Measurements from ENCODE around the gene TBX5.

Gene TBX5

DNA sequence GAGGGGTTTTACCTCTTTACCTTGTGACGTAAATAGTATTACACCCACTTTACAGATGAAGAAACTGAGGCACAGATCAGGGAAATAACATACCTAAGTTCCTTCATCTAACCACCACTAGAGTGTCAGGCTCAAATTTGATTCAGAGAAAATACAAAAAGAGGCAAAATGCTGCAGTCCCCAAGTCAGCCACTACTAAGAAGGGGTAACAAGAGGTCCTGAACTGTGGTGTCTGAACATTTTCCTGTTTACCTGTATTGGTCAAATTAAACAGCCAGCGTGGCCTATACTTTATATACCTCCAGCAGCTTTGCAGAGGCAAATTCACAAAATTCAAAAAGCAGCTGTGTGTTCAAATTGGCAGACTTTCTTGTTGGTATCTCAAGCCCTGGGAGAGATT is 92.0 kb downstream of the TBX5 start:
- TF ChIP-seq, protein P1, sequence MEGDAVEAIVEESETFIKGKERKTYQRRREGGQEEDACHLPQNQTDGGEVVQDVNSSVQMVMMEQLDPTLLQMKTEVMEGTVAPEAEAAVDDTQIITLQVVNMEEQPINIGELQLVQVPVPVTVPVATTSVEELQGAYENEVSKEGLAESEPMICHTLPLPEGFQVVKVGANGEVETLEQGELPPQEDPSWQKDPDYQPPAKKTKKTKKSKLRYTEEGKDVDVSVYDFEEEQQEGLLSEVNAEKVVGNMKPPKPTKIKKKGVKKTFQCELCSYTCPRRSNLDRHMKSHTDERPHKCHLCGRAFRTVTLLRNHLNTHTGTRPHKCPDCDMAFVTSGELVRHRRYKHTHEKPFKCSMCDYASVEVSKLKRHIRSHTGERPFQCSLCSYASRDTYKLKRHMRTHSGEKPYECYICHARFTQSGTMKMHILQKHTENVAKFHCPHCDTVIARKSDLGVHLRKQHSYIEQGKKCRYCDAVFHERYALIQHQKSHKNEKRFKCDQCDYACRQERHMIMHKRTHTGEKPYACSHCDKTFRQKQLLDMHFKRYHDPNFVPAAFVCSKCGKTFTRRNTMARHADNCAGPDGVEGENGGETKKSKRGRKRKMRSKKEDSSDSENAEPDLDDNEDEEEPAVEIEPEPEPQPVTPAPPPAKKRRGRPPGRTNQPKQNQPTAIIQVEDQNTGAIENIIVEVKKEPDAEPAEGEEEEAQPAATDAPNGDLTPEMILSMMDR (IDR thresholded peaks at IDR 0.05; ENCODE audit: poor library complexity, severe bottlenecking), result no peak
- Histone ChIP-seq H3K27ac (ENCODE audit: poor library complexity, severe bottlenecking) (no peak overlapping the region), H3K4me1 (ENCODE audit: insufficient read depth, poor library complexity, severe bottlenecking) (peaks cover 6% of the 10 kb centered on the region), H3K9me3 (ENCODE audit: severe bottlenecking) (no peaks in the 10 kb centered on the region), H3K36me3 (ENCODE audit: low read depth) (no peaks in the 10 kb centered on the region), H3K4me3 (ENCODE audit: severe bottlenecking) (no peak overlapping the region), H3K27me3 (ENCODE audit: insufficient read depth, poor library complexity, severe bottlenecking) (no peaks in the 10 kb centered on the region)
- no peak for ATAC-seq (ENCODE audit: low read depth)
- DNase-seq (ENCODE audit: low spot score), result no peak

- Histone ChIP-seq H3K4me1 (ENCODE audit: insufficient read depth, poor library complexity, severe bottlenecking) (peaks cover 6% of the 10 kb centered on the region), H3K27ac (ENCODE audit: poor library complexity, severe bottlenecking) (peak overlapping the region; percentile 50), H3K4me3 (ENCODE audit: severe bottlenecking) (no peak overlapping the region), H3K9me3 (ENCODE audit: severe bottlenecking) (no peaks in the 10 kb centered on the region), H3K36me3 (ENCODE audit: low read depth) (no peaks in the 10 kb centered on the region), H3K27me3 (ENCODE audit: insufficient read depth, poor library complexity, severe bottlenecking) (no peaks in the 10 kb centered on the region)
- DNase-seq (ENCODE audit: low spot score), result no peak
- TF ChIP-seq, protein P1 (IDR thresholded peaks at IDR 0.05; ENCODE audit: poor library complexity, severe bottlenecking), result no peak
- ATAC-seq (ENCODE audit: low read depth), result peak; percentile 76
Observed at GRCh38 chr12:114311974-114312373, 94.0 kb downstream of the TBX5 start.

DNA sequence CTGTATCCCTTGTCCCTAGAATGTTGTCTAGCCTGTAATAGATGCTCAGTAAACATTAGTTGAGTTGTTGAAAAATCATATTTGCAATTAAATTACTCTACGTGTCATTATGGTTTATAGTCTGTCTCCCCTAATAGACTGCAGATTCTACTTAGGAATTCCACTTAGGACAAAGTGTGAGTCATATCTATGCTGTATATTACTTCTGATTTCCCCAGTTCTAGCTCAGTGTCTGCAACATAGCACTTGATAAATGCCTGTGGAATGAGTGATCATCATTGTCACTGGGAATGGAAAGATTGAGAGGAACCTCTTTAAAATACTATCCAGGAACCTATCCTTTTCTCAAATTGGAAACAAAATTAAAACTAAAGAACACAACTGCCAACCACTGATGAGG is 99.3 kb downstream of the TBX5 start:
- H3K27ac ChIP-seq (ENCODE audit: poor library complexity, severe bottlenecking), result no peak overlapping the region
- TF ChIP-seq, protein P1 (IDR thresholded peaks at IDR 0.05; ENCODE audit: poor library complexity, severe bottlenecking), result no peak
- no peaks in the 10 kb centered on the region for H3K4me1 ChIP-seq (ENCODE audit: insufficient read depth, poor library complexity, severe bottlenecking)
- no peaks in the 10 kb centered on the region for H3K27me3 ChIP-seq (ENCODE audit: insufficient read depth, poor library complexity, severe bottlenecking)
- DNase-seq (ENCODE audit: low spot score) (no peak), ATAC-seq (ENCODE audit: low read depth) (peak; percentile 62; the same call in 1 of the 3 replicates)
- H3K36me3 ChIP-seq (ENCODE audit: low read depth), result no peaks in the 10 kb centered on the region
- no peak overlapping the region for H3K4me3 ChIP-seq (ENCODE audit: severe bottlenecking)
- H3K9me3 ChIP-seq (ENCODE audit: severe bottlenecking), result no peaks in the 10 kb centered on the region

DNA sequence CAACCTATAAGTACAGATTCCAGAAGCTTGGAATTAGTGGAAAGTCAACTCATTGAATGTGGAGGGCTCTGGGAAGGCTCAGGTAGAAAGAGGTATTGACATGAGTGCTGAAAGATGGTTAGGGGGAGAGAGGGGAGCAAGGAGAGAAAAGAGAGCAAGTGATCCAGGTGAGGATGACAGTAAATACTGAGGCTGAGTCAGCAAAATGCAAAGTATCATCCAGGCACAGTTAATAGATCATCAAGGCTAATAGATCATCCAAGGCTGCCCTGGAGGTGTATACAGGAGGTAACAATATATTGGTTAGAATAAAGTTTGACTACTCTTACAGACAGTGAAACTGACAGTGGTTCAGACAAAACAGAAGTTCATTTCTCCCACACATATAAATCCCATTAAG is 100.5 kb downstream of the TBX5 start:
- Histone ChIP-seq H3K4me3 (ENCODE audit: severe bottlenecking) (no peak overlapping the region), H3K9me3 (ENCODE audit: severe bottlenecking) (no peaks in the 10 kb centered on the region), H3K36me3 (ENCODE audit: low read depth) (no peaks in the 10 kb centered on the region), H3K27ac (ENCODE audit: poor library complexity, severe bottlenecking) (no peak overlapping the region), H3K27me3 (ENCODE audit: insufficient read depth, poor library complexity, severe bottlenecking) (peaks cover 4% of the 10 kb centered on the region), H3K4me1 (ENCODE audit: insufficient read depth, poor library complexity, severe bottlenecking) (no peaks in the 10 kb centered on the region)
- DNase-seq (ENCODE audit: low spot score) (no peak), ATAC-seq (ENCODE audit: low read depth) (no peak)
- TF ChIP-seq, protein P1 (IDR thresholded peaks at IDR 0.05; ENCODE audit: poor library complexity, severe bottlenecking), result no peak
